GM21526 (cell line): ENCODE results near the gene CLRN2.

Experiments
- ATAC-seq: cut with Tn5 transposase; IDR thresholded peaks from one replicate; pipeline ENCODE4 v1.9.1; 2021; ENCODE audit warnings: moderate library complexity; ENCODE audit not compliant: unreplicated experiment, low FRiP score

Gene CLRN2

GRCh38 chr4:17514865-17515264, at the start of gene CLRN2:
CLRN2 (plus strand) TSS chr4:17515165; CDS start chr4:17515267, 102 bp downstream.
- no peak for ATAC-seq

- ATAC-seq: no peak
Measured at GRCh38 chr4:17468619-17469221, 46.2 kb upstream of the CLRN2 start.

GRCh38 chr4:17469931-17470674, 44.9 kb upstream of the CLRN2 start:
- ATAC-seq: no peak

- no peak for ATAC-seq
Measured at GRCh38 chr4:17475481-17475880, 39.5 kb upstream of the CLRN2 start.

GRCh38 chr4:17476853-17477252, 38.1 kb upstream of the CLRN2 start:
- ATAC-seq: no peak

GRCh38 chr4:17477774-17478472, 37.0 kb upstream of the CLRN2 start:
- ATAC-seq: no peak

GRCh38 chr4:17480210-17480927, 34.6 kb upstream of the CLRN2 start:
- ATAC-seq: no peak

- ATAC-seq: no peak
Measured at GRCh38 chr4:17480955-17481354, 34.0 kb upstream of the CLRN2 start.

GRCh38 chr4:17482716-17483115, 32.2 kb upstream of the CLRN2 start:
- ATAC-seq: no peak

GRCh38 chr4:17489123-17489522, 25.8 kb upstream of the CLRN2 start:
- no peak for ATAC-seq

GRCh38 chr4:17489721-17490120, 25.2 kb upstream of the CLRN2 start:
- no peak for ATAC-seq

- no peak for ATAC-seq
Measured at GRCh38 chr4:17490575-17491059, 24.3 kb upstream of the CLRN2 start.

GRCh38 chr4:17491196-17491595, 23.8 kb upstream of the CLRN2 start:
- no peak for ATAC-seq

- no peak for ATAC-seq
Measured at GRCh38 chr4:17492058-17492741, 22.8 kb upstream of the CLRN2 start.

GRCh38 chr4:17492876-17493275, 22.1 kb upstream of the CLRN2 start:
- no peak for ATAC-seq

- ATAC-seq: no peak
Measured at GRCh38 chr4:17493619-17494018, 21.3 kb upstream of the CLRN2 start.

GRCh38 chr4:17494258-17495190, 20.4 kb upstream of the CLRN2 start:
- ATAC-seq: no peak

- ATAC-seq: no peak
Measured at GRCh38 chr4:17497890-17498523, 17.0 kb upstream of the CLRN2 start.

- no peak for ATAC-seq
Measured at GRCh38 chr4:17500574-17500973, 14.4 kb upstream of the CLRN2 start.
